WTC11 (cell line): ENCODE results near the gene CD96. TPM values are rescaled to one million over a fixed set of nuclear protein-coding genes. Genes with fewer than 3 reads are reported as not detected.

Experiments used
- ATAC-seq: fragments of 200-7000 bp; cut with Tn5 transposase; 2 replicates; pipeline ENCODE4 v1.10.0; 2021; ENCODE audit warnings: mild to moderate bottlenecking, moderate library complexity
- CTCF ChIA-PET: fragments of 300-600 bp; sonication (Branson Sonifier 250); formaldehyde crosslinking; loops from one replicate; lab custom pipeline; 2021; ENCODE audit warnings: antibody characterized with exemption; lab: Charles Lee
- POLR2A ChIA-PET: fragments of 350-600 bp; sonication (Branson Sonifier 250); formaldehyde crosslinking; loops from one replicate; lab custom pipeline; 2021; ENCODE audit warnings: antibody characterized with exemption; lab: Charles Lee
- DNase-seq: peaks from one replicate; pipeline ENCODE4 v3.0.0; 2021; ENCODE audit warnings: low spot score
- H3K27ac Mint-ChIP-seq: 2 replicates; pipeline ENCODE4 v1.8.0; 2021; ENCODE audit warnings: mixed read lengths
- H3K27me3 Mint-ChIP-seq: 2 replicates; pipeline ENCODE4 v1.8.0; 2021; ENCODE audit warnings: low read depth, mild to moderate bottlenecking, moderate library complexity, mixed read lengths
- H3K36me3 Mint-ChIP-seq: 2 replicates; pipeline ENCODE4 v1.8.0; 2021; ENCODE audit warnings: mixed read lengths
- H3K4me1 Mint-ChIP-seq: 2 replicates; pipeline ENCODE4 v1.8.0; 2022; ENCODE audit warnings: mixed read lengths
- H3K4me3 Mint-ChIP-seq: 2 replicates; pipeline ENCODE4 v1.8.0; 2021; ENCODE audit warnings: mild to moderate bottlenecking, moderate library complexity, mixed read lengths
- H3K9me3 Mint-ChIP-seq: 2 replicates; pipeline ENCODE4 v1.8.0; 2021; ENCODE audit warnings: mixed read lengths
- CREM ChIP-seq: sonication (generic); formaldehyde crosslinking; IDR thresholded peaks from 2 replicates; pipeline ENCODE4 v1.8.1; 2022; ENCODE audit warnings: mild to moderate bottlenecking, missing genetic modification reagents, moderate library complexity
- CTCF ChIP-seq: fragments of 200-600 bp; IDR thresholded peaks from 2 replicates; pipeline ENCODE4 v1.8.0; 2022; ENCODE audit warnings: antibody characterized with exemption
- E2F1 ChIP-seq: sonication (generic); formaldehyde crosslinking; IDR thresholded peaks from 2 replicates; pipeline ENCODE4 v1.8.0; 2022; ENCODE audit warnings: mild to moderate bottlenecking, missing genetic modification reagents
- FOXK1 ChIP-seq: sonication (generic); formaldehyde crosslinking; IDR thresholded peaks from 2 replicates; pipeline ENCODE4 v1.8.0; 2022; ENCODE audit warnings: mild to moderate bottlenecking, moderate library complexity, missing genetic modification reagents
- GRHL2 ChIP-seq: fragments of 250-450 bp; sonication (Bioruptor Pico); IDR thresholded peaks from 2 replicates; pipeline ENCODE4 v1.8.0; 2022; ENCODE audit warnings: mild to moderate bottlenecking, moderate library complexity; ENCODE audit not compliant: insufficient replicate concordance, severe bottlenecking
- KAT7 ChIP-seq: sonication (generic); formaldehyde crosslinking; IDR thresholded peaks from 2 replicates; pipeline ENCODE4 v1.8.1; 2023; ENCODE audit warnings: missing genetic modification reagents, mild to moderate bottlenecking, borderline replicate concordance
- MLX ChIP-seq: sonication (generic); formaldehyde crosslinking; IDR thresholded peaks from 2 replicates; pipeline ENCODE4 v1.8.1; 2023; ENCODE audit warnings: mild to moderate bottlenecking, missing genetic modification reagents, moderate library complexity
- MYBL2 ChIP-seq: sonication (generic); formaldehyde crosslinking; IDR thresholded peaks from 2 replicates; pipeline ENCODE4 v1.8.1; 2023; ENCODE audit warnings: mild to moderate bottlenecking, moderate library complexity, missing genetic modification reagents
- NR1H2 ChIP-seq: sonication (generic); formaldehyde crosslinking; IDR thresholded peaks from 2 replicates; pipeline ENCODE4 v1.9.0; 2021; ENCODE audit warnings: mild to moderate bottlenecking, moderate library complexity, missing genetic modification reagents
- NR3C1 ChIP-seq: sonication (generic); formaldehyde crosslinking; conservative IDR thresholded peaks from 2 replicates; pipeline ENCODE4 v1.8.1; 2023; ENCODE audit warnings: low read depth, mild to moderate bottlenecking, missing genetic modification reagents
- OVOL2 ChIP-seq: fragments of 250-450 bp; sonication (Bioruptor Pico); IDR thresholded peaks from 2 replicates; pipeline ENCODE4 v1.9.0; 2021; ENCODE audit warnings: mild to moderate bottlenecking, borderline replicate concordance
- RELA ChIP-seq: sonication (generic); formaldehyde crosslinking; IDR thresholded peaks from 2 replicates; pipeline ENCODE4 v1.8.1; 2022; ENCODE audit warnings: missing genetic modification reagents, mild to moderate bottlenecking, borderline replicate concordance
- SOX15 ChIP-seq: fragments of 250-450 bp; sonication (Bioruptor Pico); IDR thresholded peaks from 2 replicates; pipeline ENCODE4 v1.9.0; 2021; ENCODE audit warnings: mild to moderate bottlenecking
- TCF7 ChIP-seq: sonication (generic); formaldehyde crosslinking; IDR thresholded peaks from 2 replicates; pipeline ENCODE4 v1.8.0; 2022; ENCODE audit warnings: mild to moderate bottlenecking, low read depth, missing genetic modification reagents, moderate library complexity
- TEAD1 ChIP-seq: sonication (generic); formaldehyde crosslinking; IDR thresholded peaks from 2 replicates; pipeline ENCODE4 v1.8.0; 2022; ENCODE audit warnings: mild to moderate bottlenecking, missing genetic modification reagents
- USF1 ChIP-seq: sonication (generic); formaldehyde crosslinking; IDR thresholded peaks from 2 replicates; pipeline ENCODE4 v1.8.0; 2022; ENCODE audit warnings: mild to moderate bottlenecking, missing genetic modification reagents
- ZNF121 ChIP-seq: sonication (generic); formaldehyde crosslinking; IDR thresholded peaks from 2 replicates; pipeline ENCODE4 v1.8.0; 2023; ENCODE audit warnings: missing genetic modification reagents
- ZNF138 ChIP-seq: sonication (generic); formaldehyde crosslinking; conservative IDR thresholded peaks from 2 replicates; pipeline ENCODE4 v1.8.1; 2022; ENCODE audit warnings: mild to moderate bottlenecking, moderate library complexity, missing genetic modification reagents
- ZNF281 ChIP-seq: sonication (generic); formaldehyde crosslinking; IDR thresholded peaks from 2 replicates; pipeline ENCODE4 v1.8.0; 2023; ENCODE audit warnings: mild to moderate bottlenecking, missing genetic modification reagents
- ZNF423 ChIP-seq: fragments of 250-450 bp; sonication (Bioruptor Pico); IDR thresholded peaks from 2 replicates; pipeline ENCODE4 v2.1.2; 2022; ENCODE audit warnings: mild to moderate bottlenecking, moderate library complexity
- ZNF532 ChIP-seq: fragments of 250-450 bp; sonication (Bioruptor Pico); IDR thresholded peaks from 2 replicates; pipeline ENCODE4 v1.9.0; 2021; ENCODE audit warnings: mild to moderate bottlenecking, borderline replicate concordance
- total RNA-seq: library from RNA; stranded (reverse); gene quantifications from 3 replicates; pipeline ENCODE4 v1.2.3, GENCODE V29; 2021

Gene CD96
- total RNA-seq, 1 experiment from 2014 or later = 0.33 TPM

GRCh38 chr3:111635403-111635802 lies 93.4 kb downstream of the CD96 start (continued):
- TF ChIP-seq ZNF532 (CRISPR knock-in tag) = no peak
- TF ChIP-seq NR1H2 (CRISPR knock-in tag) = no peak
- no peak for TF ChIP-seq CTCF
- TF ChIP-seq ZNF138 (CRISPR knock-in tag) = no peak
- TF ChIP-seq OVOL2 (CRISPR knock-in tag) = no peak
- TF ChIP-seq TEAD1 (CRISPR knock-in tag) = no peak
- no peak for TF ChIP-seq MYBL2
- TF ChIP-seq FOXK1 (CRISPR knock-in tag) = no peak
- TF ChIP-seq ZNF281 (CRISPR knock-in tag) = no peak
- TF ChIP-seq SOX15 (CRISPR knock-in tag) = no peak
- TF ChIP-seq E2F1 = no peak
- no peak for TF ChIP-seq GRHL2 (CRISPR knock-in tag)

GRCh38 chr3:111636366-111636885 lies 94.4 kb downstream of the CD96 start:
- Mint-ChIP-seq H3K4me1 (peaks cover 10% of the 10 kb centered on the region), H3K27ac (no peak overlapping the region), H3K36me3 (no peaks in the 10 kb centered on the region), H3K4me3 (no peak overlapping the region), H3K9me3 (no peaks in the 10 kb centered on the region), H3K27me3 (no peaks in the 10 kb centered on the region)
- POLR2A ChIA-PET = no interaction called here
- DNase-seq (no peak), ATAC-seq (no peak)
- CTCF ChIA-PET = no interaction called here
- TF ChIP-seq ZNF121 (CRISPR knock-in tag) (no peak), TCF7 (CRISPR knock-in tag) (no peak), ZNF423 (CRISPR knock-in tag) (no peak), KAT7 (CRISPR knock-in tag) (no peak), CREM (no peak), NR3C1 (CRISPR knock-in tag) (no peak), USF1 (no peak), MLX (CRISPR knock-in tag) (no peak), NR1H2 (CRISPR knock-in tag) (no peak), RELA (no peak), ZNF532 (CRISPR knock-in tag) (no peak)
